Pulmonary artery endothelial cell (primary cell): Measurements from ENCODE around the gene CELA2A. TPM values are rescaled to one million over a fixed set of nuclear protein-coding genes. Genes with fewer than 3 reads are reported as not detected.
"Not testable (repeated sequence)": the region's sequence is repeated elsewhere in the genome, so short reads cannot be mapped to it uniquely, and the experiment has no call there.

Experiments used
- DNase-seq: peaks from one replicate; pipeline ENCODE4 v3.0.0-alpha.2; 2011; ENCODE audit warnings: low read depth, low spot score
- total RNA-seq: library from RNA; depleted of rRNA; stranded (reverse); fragments of >200 nt; gene quantifications from 2 replicates; pipeline ENCODE4 v1.2.3, GENCODE V29; 2014

The CELA2A gene
- total RNA-seq, 1 donor from 2014 or later = not detected

- not testable (repeated sequence) for DNase-seq
These were observed 10.6 kb downstream of the CELA2A start for GRCh38 chr1:15466955-15467625.

- DNase-seq = no peak
These were observed 11.6 kb downstream of the CELA2A start for GRCh38 chr1:15468145-15468544.

GRCh38 chr1:15469361-15469760 lies 12.8 kb downstream of the CELA2A start:
- no peak for DNase-seq

DNA sequence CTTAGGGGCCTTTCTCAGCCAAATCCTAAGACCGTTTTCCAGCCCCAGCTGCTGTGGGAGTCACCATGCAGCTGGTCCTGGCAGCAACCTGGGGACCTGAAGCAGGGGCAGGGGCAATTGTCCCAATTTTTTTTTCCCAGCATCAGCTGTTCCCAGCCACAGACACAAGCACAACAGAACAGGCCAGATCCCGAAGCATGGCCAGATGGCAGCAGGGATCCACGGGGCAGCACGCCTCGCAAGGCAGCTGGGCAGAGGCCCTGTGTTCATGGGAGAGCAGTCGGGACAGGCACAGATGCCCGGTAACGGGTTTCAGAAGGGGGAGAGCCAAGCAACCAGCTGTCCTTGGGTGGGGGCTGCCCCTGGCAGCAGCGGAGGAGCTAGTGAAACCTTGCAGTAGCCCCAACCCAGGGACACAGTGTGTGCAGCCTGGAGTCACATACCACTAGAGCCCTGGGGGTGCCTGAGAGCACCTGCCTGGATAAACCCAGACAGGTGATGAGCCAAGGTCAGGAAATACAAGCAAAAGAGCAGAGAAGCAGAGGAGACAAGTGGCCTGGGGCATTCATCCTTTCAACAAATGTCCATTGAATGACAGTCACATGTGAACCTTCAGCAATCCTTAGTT lies 13.4 kb downstream of the CELA2A start:
- not testable (repeated sequence) for DNase-seq

- not testable (repeated sequence) for DNase-seq
These were observed 14.5 kb downstream of the CELA2A start for GRCh38 chr1:15471067-15471466.

- DNase-seq = not testable (repeated sequence)
These were observed 15.2 kb downstream of the CELA2A start for GRCh38 chr1:15471723-15472122.

DNA sequence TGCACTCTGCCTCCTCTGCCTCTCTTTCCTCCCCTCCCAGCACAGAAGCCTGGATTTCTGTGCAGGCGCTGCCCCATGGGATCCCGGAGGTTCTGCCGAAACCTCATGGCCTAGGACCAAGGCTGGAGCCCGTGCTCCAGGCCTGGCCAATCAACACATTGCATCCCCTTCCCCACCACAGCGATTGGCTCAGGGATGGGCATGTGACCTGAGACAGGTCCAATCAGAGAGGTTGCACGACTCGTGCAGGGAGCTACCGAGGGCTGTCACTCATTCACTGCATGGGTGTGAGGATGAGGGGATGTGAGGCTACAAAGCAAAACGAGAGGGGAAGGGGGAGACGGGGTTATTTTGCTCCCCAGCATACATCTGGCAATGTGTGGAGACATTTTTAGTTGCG lies 16.1 kb downstream of the CELA2A start:
- no peak for DNase-seq

- no peak for DNase-seq
These were observed 19.3 kb downstream of the CELA2A start, which contains the start of gene CELA2B for GRCh38 chr1:15475752-15476314. TSS of gene CELA2B (plus strand) at chr1:15476104. CDS start at chr1:15476126, 22 bp downstream.

- DNase-seq = no peak
These were observed 20.4 kb downstream of the CELA2A start for GRCh38 chr1:15476927-15477326.

- no peak for DNase-seq
These were observed 21.2 kb downstream of the CELA2A start for GRCh38 chr1:15477646-15478212.

DNA sequence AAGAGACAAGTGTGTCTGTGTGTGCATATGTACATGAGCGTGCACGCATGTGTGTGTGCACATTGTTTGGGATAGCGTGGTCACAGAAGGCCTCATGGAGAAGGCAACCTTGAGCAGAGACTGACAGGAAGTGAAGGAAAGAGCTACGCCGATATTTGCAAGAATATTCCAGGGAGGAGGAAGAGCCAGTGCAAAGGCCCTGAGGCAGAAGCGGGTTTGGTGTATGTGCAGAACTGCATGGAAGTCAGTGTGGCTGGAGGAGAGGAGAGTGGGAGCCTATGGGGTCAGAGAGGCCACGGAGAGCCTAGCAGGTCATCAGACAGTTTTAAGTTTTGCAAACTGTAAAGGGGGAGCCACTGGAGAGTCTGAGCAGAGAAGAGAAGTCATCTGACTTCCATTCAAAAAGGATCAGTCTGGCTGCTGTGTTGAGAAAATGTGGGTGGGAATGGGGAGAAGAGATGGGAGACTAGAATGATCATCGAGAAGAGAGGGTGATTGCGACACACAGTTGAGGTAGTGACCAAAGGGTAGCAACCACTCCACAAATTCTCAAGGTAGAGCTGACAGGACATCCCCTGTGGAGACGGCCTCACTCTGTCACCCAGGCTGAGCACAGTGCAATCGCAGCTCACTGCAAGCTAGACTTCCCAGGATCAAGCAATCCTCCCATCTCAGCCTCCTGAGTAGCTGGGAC lies 23.3 kb downstream of the CELA2A start:
- no peak for DNase-seq

GRCh38 chr1:15482455-15482854 lies 25.9 kb downstream of the CELA2A start:
- not testable (repeated sequence) for DNase-seq

DNA sequence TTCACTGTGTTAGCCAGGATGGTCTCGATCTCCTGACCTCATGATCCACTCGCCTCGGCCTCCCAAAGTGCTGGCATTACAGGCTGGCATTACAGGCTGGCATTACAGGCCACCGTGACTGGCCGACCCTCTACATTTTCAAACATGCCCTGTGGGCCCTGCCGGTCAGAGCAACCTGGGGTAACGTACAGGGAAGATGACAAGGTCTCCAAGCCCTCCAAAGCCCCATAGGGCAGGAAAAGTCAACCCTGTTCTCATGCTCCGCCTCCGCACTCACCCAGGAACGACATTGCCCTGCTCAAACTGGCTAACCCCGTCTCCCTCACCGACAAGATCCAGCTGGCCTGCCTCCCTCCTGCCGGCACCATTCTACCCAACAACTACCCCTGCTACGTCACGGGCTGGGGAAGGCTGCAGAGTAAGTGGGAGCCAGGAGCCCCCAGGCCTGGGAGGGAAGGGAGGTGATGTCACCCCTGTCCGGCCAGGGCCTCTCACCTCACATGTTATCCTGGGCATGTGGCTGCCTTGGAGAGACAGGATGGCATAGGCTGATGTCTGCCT lies 26.5 kb downstream of the CELA2A start:
- DNase-seq = not testable (repeated sequence)

- DNase-seq = no peak
These were observed 27.4 kb downstream of the CELA2A start for GRCh38 chr1:15483971-15484370.

DNA sequence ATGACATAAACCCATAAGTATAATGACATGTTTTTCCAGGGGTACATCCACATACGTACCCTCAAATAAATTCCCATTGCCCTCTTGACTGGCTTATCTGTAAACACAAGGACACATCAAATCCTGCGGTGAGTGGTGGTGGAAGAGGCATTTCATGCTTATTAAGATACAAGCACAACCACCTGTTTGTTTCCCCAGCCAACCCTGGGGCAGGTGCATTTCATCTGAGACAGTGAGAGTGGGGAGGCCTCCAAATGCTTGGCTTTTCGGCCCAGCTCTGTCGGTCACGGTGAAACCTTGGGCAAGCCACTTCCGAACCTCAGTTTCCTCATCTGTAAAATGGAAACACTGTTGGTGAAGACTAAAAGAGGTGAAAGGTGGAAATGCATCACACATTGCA lies 27.9 kb downstream of the CELA2A start:
- not testable (repeated sequence) for DNase-seq

DNA sequence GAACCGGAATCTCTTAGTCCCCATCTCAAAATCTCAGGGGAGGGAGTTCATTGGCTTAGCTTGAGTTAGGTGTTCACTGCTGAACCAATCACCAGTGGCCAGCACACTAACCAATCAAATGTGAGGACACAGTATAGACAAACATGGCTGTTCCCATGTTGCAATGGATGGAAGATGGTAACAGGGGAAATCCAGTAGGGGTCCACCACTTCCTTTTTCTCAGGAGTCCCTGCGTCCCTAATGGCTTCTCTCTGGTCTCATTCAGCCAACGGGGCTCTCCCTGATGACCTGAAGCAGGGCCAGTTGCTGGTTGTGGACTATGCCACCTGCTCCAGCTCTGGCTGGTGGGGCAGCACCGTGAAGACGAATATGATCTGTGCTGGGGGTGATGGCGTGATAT lies 29.1 kb downstream of the CELA2A start:
- DNase-seq = no peak

GRCh38 chr1:15486844-15487610 lies 30.5 kb downstream of the CELA2A start:
- DNase-seq = not testable (repeated sequence)

- no peak for DNase-seq
These were observed 31.8 kb downstream of the CELA2A start for GRCh38 chr1:15488371-15488770.

- no peak for DNase-seq
These were observed 32.7 kb downstream of the CELA2A start for GRCh38 chr1:15489052-15489736.

- not testable (repeated sequence) for DNase-seq
These were observed 34.5 kb downstream of the CELA2A start for GRCh38 chr1:15491010-15491409.
